Neural cell (in vitro differentiated cells): ENCODE results near the gene TCF12. TPM values are rescaled to one million over a fixed set of nuclear protein-coding genes. Genes with fewer than 3 reads are reported as not detected.

ENCODE experiments used
- H2AFZ ChIP-seq: fragments of 200-600, 300-800 bp; sonication (generic), shearing (Covaris generic); 2 replicates; pipeline ENCODE4 v1.6.0; 2014; ENCODE audit warnings: low read depth, mild to moderate bottlenecking, antibody characterized with exemption, low read length, moderate library complexity
- H3F3A ChIP-seq: fragments of 200-600 bp; shearing (Covaris generic); 2 replicates; pipeline ENCODE4 v1.6.1; 2016; ENCODE audit warnings: mild to moderate bottlenecking, moderate library complexity, mixed read lengths, antibody characterized with exemption, low read length; ENCODE audit not compliant: insufficient read depth, poor library complexity, severe bottlenecking
- H3K27ac ChIP-seq: fragments of 200-600, 300-800 bp; sonication (generic), shearing (Covaris generic); 2 replicates; pipeline ENCODE4 v1.5.1; 2014; ENCODE audit warnings: mild to moderate bottlenecking, low read length, moderate library complexity
- H3K27me3 ChIP-seq: fragments of 300-800, 200-600 bp; sonication (generic), shearing (Covaris generic); 2 replicates; pipeline ENCODE4 v1.6.0; 2014; ENCODE audit warnings: mild to moderate bottlenecking, low read depth, low read length, moderate library complexity; ENCODE audit not compliant: insufficient read depth
- H3K36me3 ChIP-seq: fragments of 300-800, 200-600 bp; sonication (generic), shearing (Covaris generic); 2 replicates; pipeline ENCODE4 v1.5.1; 2014; ENCODE audit warnings: mild to moderate bottlenecking, antibody characterized with exemption, low read length, moderate library complexity; ENCODE audit not compliant: insufficient read depth
- H3K4me2 ChIP-seq: fragments of 300-800, 200-600 bp; sonication (generic), shearing (Covaris generic); 2 replicates; pipeline ENCODE4 v1.6.0; 2014; ENCODE audit warnings: mild to moderate bottlenecking, low read length
- H3K4me3 ChIP-seq: fragments of 300-800, 200-600 bp; sonication (generic), shearing (Covaris generic); 2 replicates; pipeline ENCODE4 v1.5.1; 2014; ENCODE audit warnings: mild to moderate bottlenecking, low read length, moderate library complexity
- H3K79me2 ChIP-seq: fragments of 200-600 bp; shearing (Covaris generic); replicated peaks from 2 replicates; pipeline ENCODE4 v1.6.0; 2014; ENCODE audit warnings: mild to moderate bottlenecking, low read length, moderate library complexity; ENCODE audit not compliant: insufficient read depth
- H3K9ac ChIP-seq: fragments of 300-800, 200-600 bp; sonication (generic), shearing (Covaris generic); 2 replicates; pipeline ENCODE4 v1.6.1; 2016; ENCODE audit warnings: mild to moderate bottlenecking, low read length, mixed read lengths
- H3K9me2 ChIP-seq: fragments of 200-600 bp; shearing (Covaris generic); 2 replicates; pipeline ENCODE4 v1.6.1; 2016; ENCODE audit warnings: mild to moderate bottlenecking, low read length, mixed read lengths; ENCODE audit not compliant: insufficient read depth
- H3K9me3 ChIP-seq: fragments of 200-600, 300-800 bp; sonication (generic), shearing (Covaris generic); 2 replicates; pipeline ENCODE4 v1.6.1; 2016; ENCODE audit warnings: mild to moderate bottlenecking, mixed run types, low read length, moderate library complexity, mixed read lengths
- H4K20me1 ChIP-seq: fragments of 200-600 bp; shearing (Covaris generic); 2 replicates; pipeline ENCODE4 v1.6.1; 2016; ENCODE audit warnings: mild to moderate bottlenecking, mixed run types; ENCODE audit not compliant: insufficient read depth
- CTCF ChIP-seq: fragments of 450-650 bp; IDR thresholded peaks from 2 replicates; pipeline ENCODE4 v1.5.1; 2014; ENCODE audit warnings: antibody characterized with exemption, mild to moderate bottlenecking, moderate library complexity; ENCODE audit not compliant: poor library complexity, severe bottlenecking
- EP300 ChIP-seq: fragments of 450-650 bp; conservative IDR thresholded peaks from 2 replicates; pipeline ENCODE4 v1.6.1; 2014; ENCODE audit warnings: antibody characterized with exemption, mild to moderate bottlenecking, moderate library complexity; ENCODE audit not compliant: poor library complexity, severe bottlenecking
- EZH2 ChIP-seq: fragments of 200-600, 300-800 bp; shearing (Covaris generic), sonication (generic); IDR thresholded peaks from 2 replicates; pipeline ENCODE4 v1.6.1; 2014; ENCODE audit warnings: antibody characterized with exemption, low read length, borderline replicate concordance, mild to moderate bottlenecking; ENCODE audit not compliant: insufficient read depth, poor library complexity, severe bottlenecking
- MXI1 ChIP-seq: fragments of 450-650 bp; conservative IDR thresholded peaks from 2 replicates; pipeline ENCODE4 v1.6.1; 2014; ENCODE audit warnings: antibody characterized with exemption, mild to moderate bottlenecking; ENCODE audit not compliant: poor library complexity, severe bottlenecking
- POLR2AphosphoS5 ChIP-seq: IDR thresholded peaks from 2 replicates; pipeline ENCODE4 v1.6.1; 2012
- RAD21 ChIP-seq: fragments of 450-650 bp; conservative IDR thresholded peaks from 2 replicates; pipeline ENCODE4 v1.6.1; 2014; ENCODE audit warnings: antibody characterized with exemption, mild to moderate bottlenecking, moderate library complexity
- REST ChIP-seq: IDR thresholded peaks from 2 replicates; pipeline ENCODE4 v1.6.1; 2012; ENCODE audit warnings: borderline replicate concordance
- SMC3 ChIP-seq: fragments of 450-650 bp; conservative IDR thresholded peaks from 2 replicates; pipeline ENCODE4 v1.6.1; 2014; ENCODE audit warnings: antibody characterized with exemption, mild to moderate bottlenecking, moderate library complexity; ENCODE audit not compliant: poor library complexity
- TAF1 ChIP-seq: IDR thresholded peaks from 2 replicates; pipeline ENCODE4 v1.6.1; 2012; ENCODE audit warnings: low read depth
- polyA plus RNA-seq: library from polyadenylated mRNA; depleted of rRNA; stranded (reverse); fragments of >200 nt; gene quantifications from 2 replicates; pipeline ENCODE4 v1.2.3, GENCODE V29; 2014

The TCF12 gene
- polyA plus RNA-seq, 1 donor from 2014 or later, result 52.7 TPM

- H2AFZ ChIP-seq, result no peak overlapping the region
- no peaks in the 10 kb centered on the region for H3K9me2 ChIP-seq
- H3K27me3 ChIP-seq, result no peaks in the 10 kb centered on the region
- no peaks in the 10 kb centered on the region for H3K36me3 ChIP-seq
- no peak overlapping the region for H3K27ac ChIP-seq
- no peak for TF ChIP-seq POLR2AphosphoS5
- no peak for TF ChIP-seq MXI1
- no peak for TF ChIP-seq SMC3
- no peak for TF ChIP-seq EZH2
- no peak for TF ChIP-seq CTCF
- no peak for TF ChIP-seq RAD21
- TF ChIP-seq TAF1, result no peak
- TF ChIP-seq EP300, result no peak
- TF ChIP-seq REST, result no peak
- H4K20me1 ChIP-seq, result no peaks in the 10 kb centered on the region
- H3K4me2 ChIP-seq, result no peak overlapping the region
- H3F3A ChIP-seq, result peaks cover 4% of the 10 kb centered on the region
- no peak overlapping the region for H3K4me3 ChIP-seq
- H3K79me2 ChIP-seq, result peaks cover 67% of the 10 kb centered on the region
- no peak overlapping the region for H3K9ac ChIP-seq
- no peaks in the 10 kb centered on the region for H3K9me3 ChIP-seq
Measured at GRCh38 chr15:56960116-56960515, 41.7 kb downstream of the TCF12 start.

GRCh38 chr15:56963126-56963525, 44.7 kb downstream of the TCF12 start:
- TF ChIP-seq SMC3 (no peak), TAF1 (no peak), CTCF (no peak), MXI1 (no peak), EZH2 (no peak), EP300 (no peak), POLR2AphosphoS5 (no peak), REST (no peak), RAD21 (no peak)
- Histone ChIP-seq H3K9me2 (no peaks in the 10 kb centered on the region), H3K27me3 (no peaks in the 10 kb centered on the region), H3K4me2 (no peak overlapping the region), H4K20me1 (no peaks in the 10 kb centered on the region), H3K9me3 (no peaks in the 10 kb centered on the region), H3K79me2 (peaks cover 65% of the 10 kb centered on the region), H3K36me3 (no peaks in the 10 kb centered on the region), H3K27ac (no peak overlapping the region), H3K9ac (no peak overlapping the region), H2AFZ (no peak overlapping the region), H3F3A (peaks cover 4% of the 10 kb centered on the region), H3K4me3 (no peak overlapping the region)
